IPS-NIHi11 (cell line): ENCODE data around the gene GRIK2.

Source experiments
- DNase-seq: peaks from one replicate; pipeline ENCODE4 v3.0.0; 2012; ENCODE audit warnings: mixed read lengths, low spot score

Gene GRIK2

DNA sequence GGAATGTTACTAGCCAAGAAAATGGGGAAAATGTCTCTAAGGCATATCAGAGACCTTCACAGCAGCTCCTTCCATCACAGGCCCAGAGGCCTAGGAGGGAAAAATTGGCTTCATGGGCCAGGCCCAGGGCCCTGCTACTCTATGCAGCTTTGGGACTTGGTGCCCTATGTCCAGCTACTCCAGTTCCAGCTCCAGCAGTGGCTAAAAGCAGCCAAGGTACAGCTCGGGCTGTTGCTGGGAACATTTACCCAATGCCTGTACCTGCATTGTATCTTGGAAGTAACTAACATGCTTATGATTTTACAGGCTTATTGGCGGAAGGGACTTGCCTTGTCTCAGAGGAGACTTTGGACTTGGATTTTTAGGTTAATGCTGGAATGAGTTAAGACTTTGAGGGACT, 390.6 kb downstream of the GRIK2 start:
- DNase-seq = no peak

DNA sequence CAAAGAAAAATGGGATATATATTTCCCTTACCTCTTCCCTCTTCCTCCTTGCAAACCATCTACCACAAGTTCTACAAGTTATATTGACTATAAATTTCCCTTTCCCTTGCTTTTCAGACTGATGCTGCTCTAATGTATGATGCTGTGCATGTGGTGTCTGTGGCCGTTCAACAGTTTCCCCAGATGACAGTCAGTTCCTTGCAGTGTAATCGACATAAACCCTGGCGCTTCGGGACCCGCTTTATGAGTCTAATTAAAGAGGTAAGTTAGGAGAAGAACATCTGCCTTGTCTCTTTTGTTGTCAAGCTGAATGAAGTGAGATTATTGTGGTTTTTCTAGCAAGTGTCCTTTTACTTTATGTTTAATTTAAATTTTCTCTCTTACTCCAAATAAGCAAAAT, 406.0 kb downstream of the GRIK2 start:
- DNase-seq = no peak

DNA sequence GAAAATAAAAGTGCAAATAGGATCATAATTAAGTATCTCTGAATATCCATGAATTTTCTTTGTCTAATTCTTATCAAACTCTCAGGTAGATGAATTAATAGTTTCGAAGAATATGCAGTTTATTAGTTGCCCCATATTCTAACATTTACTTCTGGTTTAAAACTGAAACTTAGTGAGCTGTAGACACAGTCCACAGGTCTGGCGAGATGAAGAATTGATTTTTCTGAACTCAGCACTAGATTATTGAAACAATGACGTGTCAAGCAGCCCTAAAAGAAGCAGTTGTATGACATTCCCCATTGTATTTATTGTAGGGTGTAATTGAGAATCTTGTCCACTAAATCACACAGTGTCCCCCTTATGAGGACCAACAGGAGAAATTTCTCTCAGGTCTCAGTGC, 407.1 kb downstream of the GRIK2 start:
- no peak for DNase-seq

DNA sequence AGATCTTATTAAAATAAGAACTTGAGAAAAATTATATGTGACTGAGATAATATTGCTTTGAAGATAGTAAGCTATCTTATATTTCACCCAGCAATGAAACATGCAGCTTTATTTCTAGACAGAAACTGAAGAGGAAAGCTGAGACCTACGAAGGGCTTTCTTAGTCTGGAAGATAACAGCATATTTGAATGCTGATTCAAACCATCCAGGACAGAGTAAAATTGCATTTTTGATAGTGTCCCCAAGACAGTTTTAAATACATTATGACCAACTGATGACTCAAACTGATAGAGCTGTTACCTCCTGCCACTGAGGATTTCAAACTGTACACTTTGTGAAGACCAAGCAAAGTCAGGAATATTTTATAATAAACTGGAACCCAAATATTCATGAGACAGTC, 409.6 kb downstream of the GRIK2 start:
- no peak for DNase-seq

DNA sequence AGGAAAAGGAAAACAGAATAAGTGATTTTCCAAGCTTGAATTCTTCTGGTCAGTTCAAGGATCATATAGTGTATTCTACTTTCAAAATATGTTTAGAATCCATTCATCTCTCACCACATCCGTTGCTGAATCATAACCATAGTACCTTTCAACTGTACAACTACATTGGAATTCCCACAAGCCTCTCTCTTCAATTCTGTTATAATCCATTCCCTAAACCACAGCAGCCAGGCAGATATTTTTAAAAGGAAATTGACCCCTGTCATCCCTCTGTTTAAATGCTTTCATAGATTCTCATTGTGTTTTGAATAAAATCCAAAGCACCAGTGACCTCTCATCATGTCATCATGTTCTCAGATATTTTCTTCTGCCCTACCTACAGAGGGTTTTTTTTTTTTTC, 412.7 kb downstream of the GRIK2 start:
- no peak for DNase-seq

DNA sequence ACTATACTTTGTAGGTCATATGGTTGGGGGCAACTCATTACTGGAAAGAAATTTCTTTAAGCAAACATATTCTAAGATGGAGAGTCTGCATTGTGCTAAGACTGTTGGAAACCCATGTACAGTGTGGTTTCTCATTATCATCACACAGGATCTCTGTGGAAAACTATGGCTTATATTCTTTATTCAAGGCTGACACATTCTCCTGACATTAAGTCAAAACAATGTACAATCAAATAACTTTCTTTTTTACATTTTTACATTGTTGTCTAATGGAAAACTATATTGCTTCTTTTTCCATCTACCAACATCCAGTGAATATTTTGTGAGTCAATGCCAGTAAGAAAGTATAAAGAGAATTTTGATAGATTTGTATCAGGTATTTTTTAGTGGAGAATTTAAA, 417.6 kb downstream of the GRIK2 start:
- no peak for DNase-seq

DNA sequence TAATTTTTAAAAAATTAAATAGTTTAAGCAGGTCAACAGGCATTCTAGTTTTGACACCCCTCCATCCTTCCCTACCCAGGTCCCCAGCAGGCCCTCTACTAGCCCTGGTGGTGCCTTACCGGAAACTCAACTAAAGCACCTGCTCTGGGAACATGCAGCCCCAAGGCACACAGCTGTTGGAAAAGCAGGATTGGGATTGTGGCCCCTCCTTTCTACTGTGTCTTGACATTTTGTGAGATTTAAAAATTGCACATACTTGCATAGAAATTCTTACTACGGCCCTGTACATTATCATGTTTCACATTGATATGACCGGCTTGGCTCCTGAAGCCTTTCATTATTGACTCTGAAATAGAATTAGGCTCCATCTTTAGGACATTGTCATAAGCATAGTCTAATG, 423.2 kb downstream of the GRIK2 start:
- no peak for DNase-seq

DNA sequence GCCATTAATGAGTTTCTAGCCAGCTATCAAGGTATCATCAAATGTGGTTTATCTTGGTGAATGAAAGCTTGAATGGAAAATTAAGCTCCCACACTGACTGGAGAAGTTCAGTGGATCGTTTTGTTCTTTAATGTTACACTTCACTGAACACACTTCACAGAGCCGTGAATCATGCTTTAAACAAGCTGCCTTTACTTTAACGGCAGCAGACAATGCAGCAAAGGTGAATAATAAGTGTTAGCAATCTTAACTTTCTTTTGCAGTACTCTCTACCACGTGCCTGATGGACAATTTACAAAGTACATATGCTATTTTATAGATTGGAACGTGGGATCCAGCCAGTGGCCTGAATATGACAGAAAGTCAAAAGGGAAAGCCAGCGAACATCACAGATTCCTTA, 424.5 kb downstream of the GRIK2 start:
- no peak for DNase-seq

DNA sequence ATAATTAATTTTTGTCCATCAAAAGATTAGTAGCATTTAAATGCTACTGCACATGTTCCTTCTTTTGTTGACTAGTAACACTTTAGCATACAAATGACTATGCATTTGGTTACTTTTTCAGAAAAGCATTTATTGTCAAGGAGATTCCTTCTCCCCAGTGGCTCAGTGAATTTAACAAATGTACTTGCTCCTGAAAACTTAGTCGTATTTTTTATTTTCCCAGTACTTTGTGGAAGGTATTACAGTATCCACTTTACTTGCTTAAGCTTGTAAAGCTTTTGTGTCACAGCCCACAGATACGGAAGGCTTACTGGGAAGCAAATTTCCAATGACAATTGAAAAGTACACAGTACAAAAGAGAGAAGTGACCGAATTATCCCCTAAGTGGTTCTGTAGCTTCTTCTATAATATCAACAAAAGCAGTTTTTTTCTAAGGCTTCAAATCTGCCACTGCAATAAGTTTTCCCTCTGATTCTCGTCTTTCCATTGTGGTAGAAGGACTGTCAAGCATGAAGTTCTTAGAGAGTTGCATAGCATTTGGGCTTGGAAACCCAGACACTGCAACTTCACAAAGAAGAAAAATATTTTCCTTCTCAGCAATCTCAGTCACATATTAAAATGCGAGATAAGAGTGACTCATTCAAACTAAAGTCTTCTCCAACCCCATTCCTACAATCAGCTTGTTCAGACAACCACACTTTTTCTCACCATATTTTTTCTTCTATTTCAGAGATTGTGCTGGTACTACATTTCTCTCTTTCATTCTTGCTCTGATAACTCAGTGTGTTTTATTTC, 431.2 kb downstream of the GRIK2 start:
- no peak for DNase-seq

DNA sequence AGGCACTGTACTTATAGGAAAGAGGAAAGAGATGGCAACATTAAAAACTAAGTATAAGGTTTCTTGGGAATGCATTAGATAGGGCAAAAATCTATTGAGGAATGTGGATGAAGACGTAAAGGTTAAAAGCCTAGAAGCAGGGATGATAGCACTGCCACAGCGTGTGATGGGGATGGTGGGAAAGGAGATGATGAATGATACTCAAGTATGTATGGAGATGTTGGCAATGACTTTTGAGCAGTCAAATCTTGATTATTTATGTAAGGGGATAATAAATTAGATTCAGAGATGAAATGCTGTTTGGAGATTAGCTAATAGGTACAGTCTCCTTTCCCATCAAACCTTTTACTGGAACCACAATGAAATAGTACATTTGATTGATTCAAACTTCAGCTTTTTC, 432.8 kb downstream of the GRIK2 start:
- no peak for DNase-seq

DNA sequence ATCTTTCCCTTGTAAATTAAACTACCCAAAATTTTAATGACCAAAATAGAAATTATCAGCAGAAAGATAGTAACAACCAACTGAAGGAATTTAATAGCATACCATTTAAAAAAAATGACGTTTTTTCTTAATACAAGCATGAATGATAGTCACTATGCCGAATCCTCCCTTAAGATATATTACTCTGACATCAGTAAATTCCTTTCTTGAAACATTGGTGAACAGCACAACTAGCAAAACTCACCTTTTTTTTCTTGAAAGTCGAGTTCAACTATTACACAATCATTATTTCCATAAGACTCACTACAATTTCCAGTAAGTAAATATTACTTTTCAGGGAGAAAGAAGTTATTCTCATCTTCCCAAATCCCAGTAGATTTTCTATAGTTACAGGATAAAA, 433.2 kb downstream of the GRIK2 start:
- no peak for DNase-seq

DNA sequence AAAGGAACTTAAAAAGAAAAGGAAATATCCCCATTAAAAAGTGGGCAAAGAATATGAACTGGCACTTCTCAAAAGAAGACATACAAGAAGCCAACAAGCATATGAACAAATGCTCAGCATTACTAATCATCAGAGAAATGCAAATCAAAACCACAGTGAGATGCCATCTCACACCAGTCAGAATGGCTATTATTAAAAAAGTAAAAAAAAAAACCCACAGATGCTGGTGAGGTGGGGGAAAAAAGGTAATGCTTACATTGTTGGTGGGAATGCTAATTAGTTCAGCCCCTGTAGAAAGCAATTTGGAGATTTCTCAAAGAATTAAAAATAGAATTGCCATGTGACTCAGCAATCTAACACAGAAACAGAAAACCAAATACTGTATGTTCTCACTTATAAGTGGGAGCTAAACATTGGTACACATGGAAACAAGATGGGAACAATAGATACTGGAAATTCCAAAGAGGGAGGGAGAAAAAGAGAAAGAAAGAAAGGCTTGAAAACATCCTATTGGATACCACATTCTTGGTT, 437.1 kb downstream of the GRIK2 start:
- DNase-seq = no peak

DNA sequence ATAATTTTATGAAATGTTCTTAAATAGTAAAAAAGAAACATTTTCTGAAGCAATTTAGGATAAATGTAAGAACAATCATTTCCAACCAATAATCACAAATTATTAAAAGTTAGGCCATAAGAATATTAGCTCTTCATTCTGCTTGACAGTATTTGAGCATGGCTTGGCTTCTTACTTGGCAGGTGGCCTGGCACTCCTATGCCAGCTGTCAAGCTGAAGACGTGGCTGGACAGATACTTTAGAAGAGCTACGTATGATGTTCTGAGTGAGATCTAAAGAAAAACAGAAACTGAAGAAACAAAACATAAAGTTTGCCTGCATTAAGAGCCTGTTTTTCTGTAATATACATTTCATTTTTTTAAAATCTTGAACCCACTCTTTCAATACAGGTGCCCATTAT, 438.9 kb downstream of the GRIK2 start:
- no peak for DNase-seq

DNA sequence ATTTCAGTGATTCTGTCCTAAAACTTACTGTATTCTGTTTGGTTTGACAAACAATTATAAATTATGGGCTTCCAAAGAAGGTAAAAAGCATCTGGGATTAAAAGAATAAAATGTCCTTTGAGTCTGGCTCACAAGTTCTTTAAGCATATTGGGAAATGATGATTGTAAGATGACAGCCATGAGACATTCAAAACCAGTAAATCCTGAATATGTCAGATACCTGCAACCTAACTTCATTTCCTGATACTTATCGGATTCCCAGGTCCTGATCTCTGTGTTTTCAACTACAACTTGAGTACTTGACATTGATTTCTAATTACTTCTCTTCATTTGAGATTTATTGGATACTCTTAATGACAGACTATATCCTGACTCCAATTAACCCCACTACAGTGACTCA, 446.6 kb downstream of the GRIK2 start:
- DNase-seq = no peak

DNA sequence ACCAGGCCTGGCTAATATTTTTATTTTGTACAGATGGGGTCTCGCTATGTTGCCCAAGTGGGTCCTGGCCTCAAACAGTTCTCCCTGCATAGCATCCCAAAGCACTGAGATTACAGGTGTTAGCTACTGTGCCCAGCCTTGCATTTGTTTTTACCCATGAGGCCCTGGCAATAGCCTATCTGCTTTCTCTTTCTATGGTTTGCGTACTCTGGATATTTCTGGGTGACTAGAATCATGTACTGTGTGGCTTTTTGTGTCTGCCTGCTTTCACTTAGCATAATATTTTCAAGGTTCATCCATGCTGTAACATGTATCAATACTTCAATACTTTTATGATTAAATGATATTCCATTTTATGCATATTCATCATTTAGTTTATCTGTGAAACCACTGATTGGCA, 451.7 kb downstream of the GRIK2 start:
- DNase-seq = no peak

DNA sequence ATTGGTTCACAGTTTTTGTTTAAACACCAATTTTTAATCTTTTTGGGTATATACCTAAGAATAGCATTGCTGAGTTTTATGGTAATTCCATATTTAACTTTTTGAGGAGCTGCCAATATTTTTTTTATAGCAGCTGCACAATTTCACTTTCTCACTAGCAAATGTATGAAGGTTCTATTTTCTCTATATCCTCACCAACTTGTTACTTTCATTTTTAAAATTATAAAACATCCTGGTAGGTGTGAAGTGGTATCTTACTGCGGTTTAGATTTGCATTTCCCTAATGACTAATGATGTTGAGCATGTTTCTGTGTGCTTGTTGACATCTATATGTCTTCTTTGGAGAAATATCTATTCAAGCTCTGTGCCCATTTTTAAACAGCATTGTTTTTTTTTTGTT, 452.1 kb downstream of the GRIK2 start:
- no peak for DNase-seq

DNA sequence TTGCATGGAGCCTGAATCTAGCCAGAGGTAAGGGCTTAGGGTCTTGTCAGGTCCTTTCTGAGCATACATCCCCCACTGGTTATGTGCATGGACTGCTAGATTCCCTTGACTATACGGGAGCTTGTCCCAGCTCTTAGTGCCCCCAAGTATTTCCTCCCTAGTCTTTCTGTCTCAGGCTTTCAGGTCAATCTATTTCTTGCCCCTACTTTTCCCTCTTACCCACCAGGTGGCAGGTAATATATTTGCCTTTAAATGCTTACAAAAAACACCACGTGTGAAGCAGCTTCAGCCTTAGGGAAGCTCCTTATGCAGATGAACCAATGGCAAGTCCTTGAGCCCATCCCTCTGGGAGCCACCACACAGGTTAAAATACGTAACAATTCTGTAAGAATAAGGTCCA, 454.2 kb downstream of the GRIK2 start:
- DNase-seq = peak; percentile 34

DNA sequence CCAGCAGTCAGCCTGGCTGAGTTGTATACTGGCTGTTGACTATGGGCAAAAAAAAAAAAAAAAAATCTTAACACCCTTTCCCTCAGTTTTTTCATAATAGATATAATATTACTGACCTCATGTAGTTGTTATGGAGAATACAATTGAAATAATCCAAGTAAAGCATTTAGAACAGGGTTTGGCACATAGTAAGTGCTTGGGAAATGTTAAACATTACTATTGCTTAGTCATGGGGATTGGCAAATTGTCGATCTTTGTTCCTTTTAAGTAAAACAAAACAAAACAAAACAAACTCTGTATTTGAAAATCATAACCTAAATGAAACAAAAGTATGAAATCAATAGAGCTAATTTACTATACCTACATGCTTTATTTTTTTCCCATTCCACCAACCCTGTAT, 458.4 kb downstream of the GRIK2 start:
- DNase-seq = no peak

DNA sequence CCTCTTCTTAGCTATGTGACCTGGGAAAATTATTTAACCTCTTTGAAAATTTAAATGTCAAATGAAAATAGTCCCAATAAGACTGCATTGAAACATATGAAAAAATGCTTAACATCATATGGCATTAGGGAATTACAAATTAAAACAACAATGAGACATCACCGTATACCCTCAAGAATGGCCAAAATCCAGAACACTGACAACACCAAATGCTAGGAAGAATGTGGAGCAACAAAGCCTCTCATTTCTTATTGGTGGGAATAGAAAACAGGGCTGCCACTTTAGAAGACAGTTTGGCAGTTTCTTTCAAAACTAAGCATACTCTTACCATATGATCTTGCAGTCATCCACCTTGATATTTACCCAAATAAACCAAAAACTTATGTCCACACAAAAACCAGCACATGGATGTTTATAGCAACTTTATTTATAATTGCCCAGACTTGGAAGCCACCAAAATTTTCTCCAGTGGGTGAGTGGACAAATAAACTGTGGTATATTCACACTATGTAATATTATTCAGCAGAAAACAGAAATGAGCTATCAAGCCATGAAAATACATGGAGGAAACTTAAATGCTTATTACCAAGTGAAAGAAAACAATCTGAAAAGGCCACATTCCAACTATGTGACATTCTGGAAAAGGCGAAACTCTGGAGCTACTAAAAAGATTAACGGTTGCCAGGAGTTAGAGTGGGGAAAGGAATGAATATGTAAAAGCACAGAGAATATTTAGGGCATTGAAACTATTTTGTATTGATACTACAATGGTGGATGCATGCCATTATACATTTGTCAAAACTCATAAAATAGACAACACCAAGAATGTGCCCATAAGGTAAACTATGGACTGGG, 459.9 kb downstream of the GRIK2 start:
- no peak for DNase-seq

DNA sequence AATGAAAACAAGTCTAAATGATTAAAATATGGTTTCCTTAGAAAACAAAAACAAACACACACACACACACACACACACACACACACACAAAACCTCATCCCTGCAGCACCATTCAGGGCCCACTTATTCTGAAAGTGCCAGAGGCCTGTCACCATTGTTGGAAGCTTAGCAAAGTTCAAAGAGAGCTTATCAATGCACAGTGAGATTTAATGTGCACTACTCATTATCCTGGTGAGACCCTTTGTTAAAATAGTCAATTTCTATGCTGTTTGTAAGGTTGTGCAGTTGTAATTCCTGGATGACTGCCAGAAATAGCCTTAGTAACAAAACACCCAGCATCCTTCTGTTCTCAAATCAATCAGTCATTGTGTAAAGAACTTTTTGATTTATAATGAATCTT, 482.9 kb downstream of the GRIK2 start:
- no peak for DNase-seq

DNA sequence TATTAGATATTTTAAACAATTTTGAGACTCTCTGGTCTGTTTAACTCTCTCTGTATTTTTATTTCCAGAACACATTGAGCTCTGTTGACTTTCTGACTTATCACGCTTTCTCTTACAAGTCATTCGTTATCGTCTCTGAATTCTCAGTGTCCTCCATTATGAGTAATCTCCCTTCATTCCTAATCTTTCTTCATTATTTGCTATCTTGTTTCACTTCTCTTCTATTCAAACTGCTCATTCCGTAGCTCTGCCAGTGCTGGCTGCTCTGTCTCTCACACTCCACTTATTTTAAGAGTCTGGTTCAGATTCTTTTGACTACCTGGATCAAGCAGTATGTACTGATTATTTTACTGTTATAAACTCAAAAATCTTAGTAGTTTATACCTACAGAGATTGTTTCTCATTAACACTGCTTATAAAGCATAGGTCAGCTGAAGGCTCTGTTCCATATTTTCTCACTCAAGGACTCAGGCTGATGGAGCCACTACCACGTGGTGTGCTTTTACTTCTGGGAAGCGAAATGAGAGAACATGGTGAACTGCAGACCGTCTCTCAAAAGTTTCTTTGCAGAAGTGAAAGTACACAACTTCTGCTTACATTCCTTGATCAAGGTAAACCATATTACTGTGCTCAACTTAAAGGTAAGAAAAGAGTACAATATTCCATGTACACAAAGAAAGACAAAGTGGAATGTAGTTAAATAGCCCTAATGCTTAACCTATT, 485.2 kb downstream of the GRIK2 start:
- DNase-seq = no peak

DNA sequence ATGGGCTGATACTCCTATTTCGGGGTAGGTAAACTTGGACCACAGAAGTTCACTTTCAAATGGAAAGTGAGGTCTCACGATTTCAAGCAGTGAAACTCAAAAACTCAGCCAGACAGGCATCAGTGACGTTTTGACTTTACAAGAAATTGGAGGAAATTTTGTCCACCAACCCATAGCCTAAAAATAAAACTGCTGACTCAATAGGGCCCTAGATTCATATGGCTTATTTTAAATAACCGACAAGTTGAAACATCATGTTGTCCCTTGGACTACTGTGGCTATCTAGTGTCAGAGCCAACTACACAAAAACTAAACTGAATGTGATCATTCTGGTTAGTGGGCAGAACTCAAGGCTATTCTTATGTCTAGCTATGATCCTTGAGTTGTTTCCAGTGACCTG, 486.3 kb downstream of the GRIK2 start:
- no peak for DNase-seq

DNA sequence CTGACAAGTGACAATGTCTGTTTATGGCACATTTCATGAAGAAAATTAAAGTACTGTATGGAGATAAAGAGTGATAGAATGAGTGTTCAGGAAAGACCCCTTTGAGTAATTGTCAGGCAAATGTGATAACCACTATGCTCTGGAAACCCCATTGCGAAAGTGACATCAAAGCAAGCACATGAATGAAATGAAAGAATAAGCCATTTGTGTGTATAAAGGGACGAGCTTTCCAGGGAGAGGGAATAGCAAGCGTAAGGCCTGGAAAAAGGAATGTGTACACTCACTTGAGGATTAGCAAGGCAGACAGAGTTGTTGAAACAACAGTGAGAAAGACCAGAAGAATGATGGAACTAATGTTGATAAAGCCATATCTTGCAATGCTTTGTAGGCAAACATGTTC, 490.0 kb downstream of the GRIK2 start:
- no peak for DNase-seq
